Stimulated activated effector memory CD8-positive, alpha-beta T cell treated with anti-CD3 and anti-CD28 coated beads, Interleukin-12 subunit alpha, Interleukin-12 subunit beta, amount 100 ng/mL, for 72 hours (primary cell): ENCODE data around the gene TRAF2.
A peak's percentile ranks its signal among the peaks of the same experiment; 100 is the strongest.

Source experiments
- ATAC-seq: fragments of 150-1000 bp; cut with Tn5 transposase; 2 replicates; pipeline ENCODE4 v1.10.0; 2021
- DNase-seq, 2 donors: peaks; one replicate each; pipeline ENCODE4 v3.0.0; 2021 to 2022; ENCODE audit warnings: low spot score in 2 of 2
- H3K27ac Mint-ChIP-seq: one replicate; pipeline ENCODE4 v1.8.0; 2022; ENCODE audit warnings: mild to moderate bottlenecking, mixed read lengths
- H3K36me3 Mint-ChIP-seq: one replicate; pipeline ENCODE4 v1.8.0; 2022; ENCODE audit warnings: mild to moderate bottlenecking, mixed read lengths
- H3K4me1 Mint-ChIP-seq: one replicate; pipeline ENCODE4 v1.8.0; 2022; ENCODE audit warnings: mixed read lengths
- H3K4me3 Mint-ChIP-seq: one replicate; pipeline ENCODE4 v1.8.0; 2022; ENCODE audit warnings: mild to moderate bottlenecking, mixed read lengths
- H3K9me3 Mint-ChIP-seq: one replicate; pipeline ENCODE4 v1.8.0; 2022; ENCODE audit warnings: mixed read lengths

TRAF2 gene

GRCh38 chr9:136922540-136922939, 36.2 kb downstream of the TRAF2 start:
- DNase-seq = no peak
- Mint-ChIP-seq H3K27ac (peak overlapping the region; percentile 79), H3K4me1 (peaks cover 5% of the 10 kb centered on the region), H3K36me3 (peaks cover 94% of the 10 kb centered on the region), H3K9me3 (no peaks in the 10 kb centered on the region), H3K4me3 (no peak overlapping the region)
- ATAC-seq = no peak

- H3K9me3 Mint-ChIP-seq = no peaks in the 10 kb centered on the region
- ATAC-seq (no peak), DNase-seq (no peak)
- H3K4me3 Mint-ChIP-seq = no peak overlapping the region
- H3K4me1 Mint-ChIP-seq = peaks cover 10% of the 10 kb centered on the region
- peaks cover 92% of the 10 kb centered on the region for H3K36me3 Mint-ChIP-seq
- no peak overlapping the region for H3K27ac Mint-ChIP-seq
Observed at GRCh38 chr9:136923881-136924280, 37.6 kb downstream of the TRAF2 start.

GRCh38 chr9:136925414-136926153, 39.3 kb downstream of the TRAF2 start:
- peaks cover 90% of the 10 kb centered on the region for H3K36me3 Mint-ChIP-seq
- peaks cover 12% of the 10 kb centered on the region for H3K4me1 Mint-ChIP-seq
- no peak overlapping the region for H3K4me3 Mint-ChIP-seq
- H3K9me3 Mint-ChIP-seq = no peaks in the 10 kb centered on the region
- DNase-seq (no peak), ATAC-seq (no peak)
- peak overlapping the region; percentile 82 for H3K27ac Mint-ChIP-seq

GRCh38 chr9:136926154-136926704, 39.9 kb downstream of the TRAF2 start:
- Mint-ChIP-seq H3K4me1 (peaks cover 12% of the 10 kb centered on the region), H3K4me3 (no peak overlapping the region), H3K36me3 (peaks cover 90% of the 10 kb centered on the region), H3K27ac (peak overlapping the region; percentile 82), H3K9me3 (no peaks in the 10 kb centered on the region)
- no peak for DNase-seq
- ATAC-seq = peak; percentile 19

GRCh38 chr9:136926749-136927148, 40.4 kb downstream of the TRAF2 start:
- ATAC-seq = no peak
- Mint-ChIP-seq H3K36me3 (peaks cover 95% of the 10 kb centered on the region), H3K9me3 (no peaks in the 10 kb centered on the region), H3K4me3 (no peak overlapping the region), H3K27ac (peak overlapping the region; percentile 82), H3K4me1 (peaks cover 14% of the 10 kb centered on the region)
- no peak for DNase-seq

- Mint-ChIP-seq H3K27ac (peak overlapping the region; percentile 82), H3K4me3 (no peak overlapping the region), H3K36me3 (peaks cover 95% of the 10 kb centered on the region), H3K4me1 (peaks cover 21% of the 10 kb centered on the region), H3K9me3 (no peaks in the 10 kb centered on the region)
- DNase-seq = no peak
- ATAC-seq = no peak
Observed at GRCh38 chr9:136927343-136928271, 41.3 kb downstream of the TRAF2 start.

GRCh38 chr9:136928591-136928990, 42.3 kb downstream of the TRAF2 start:
- Mint-ChIP-seq H3K9me3 (no peaks in the 10 kb centered on the region), H3K4me3 (no peak overlapping the region), H3K27ac (peak overlapping the region; percentile 82), H3K4me1 (peaks cover 29% of the 10 kb centered on the region), H3K36me3 (peaks cover 93% of the 10 kb centered on the region)
- ATAC-seq = peak; percentile 36
- DNase-seq = no peak

GRCh38 chr9:136930014-136930413, 43.7 kb downstream of the TRAF2 start:
- H3K4me3 Mint-ChIP-seq = no peak overlapping the region
- DNase-seq (no peak), ATAC-seq (no peak)
- H3K36me3 Mint-ChIP-seq = peaks cover 85% of the 10 kb centered on the region
- H3K9me3 Mint-ChIP-seq = no peaks in the 10 kb centered on the region
- H3K27ac Mint-ChIP-seq = peak overlapping the region; percentile 77
- H3K4me1 Mint-ChIP-seq = peaks cover 29% of the 10 kb centered on the region

GRCh38 chr9:136931611-136932130, 45.4 kb downstream of the TRAF2 start:
- ATAC-seq (peak; percentile 41), DNase-seq (no peak)
- H3K9me3 Mint-ChIP-seq = no peaks in the 10 kb centered on the region
- no peak overlapping the region for H3K4me3 Mint-ChIP-seq
- H3K36me3 Mint-ChIP-seq = peaks cover 68% of the 10 kb centered on the region
- peak overlapping the region; percentile 77 for H3K27ac Mint-ChIP-seq
- peaks cover 29% of the 10 kb centered on the region for H3K4me1 Mint-ChIP-seq

- no peaks in the 10 kb centered on the region for H3K9me3 Mint-ChIP-seq
- H3K4me1 Mint-ChIP-seq = peaks cover 19% of the 10 kb centered on the region
- no peak overlapping the region for H3K27ac Mint-ChIP-seq
- no peak for ATAC-seq
- H3K4me3 Mint-ChIP-seq = no peak overlapping the region
- H3K36me3 Mint-ChIP-seq = peaks cover 53% of the 10 kb centered on the region
- DNase-seq = no peak
Observed at GRCh38 chr9:136934277-136934676, 48.0 kb downstream of the TRAF2 start.

- no peaks in the 10 kb centered on the region for H3K9me3 Mint-ChIP-seq
- H3K27ac Mint-ChIP-seq = no peak overlapping the region
- peaks cover 21% of the 10 kb centered on the region for H3K4me1 Mint-ChIP-seq
- H3K4me3 Mint-ChIP-seq = no peak overlapping the region
- H3K36me3 Mint-ChIP-seq = peaks cover 55% of the 10 kb centered on the region
- DNase-seq (no peak), ATAC-seq (no peak)
Observed at GRCh38 chr9:136935651-136936050, 49.3 kb downstream of the TRAF2 start.

GRCh38 chr9:136936645-136937170, 50.4 kb downstream of the TRAF2 start:
- Mint-ChIP-seq H3K36me3 (peaks cover 55% of the 10 kb centered on the region), H3K4me3 (no peak overlapping the region), H3K27ac (no peak overlapping the region), H3K4me1 (peaks cover 20% of the 10 kb centered on the region), H3K9me3 (no peaks in the 10 kb centered on the region)
- no peak for DNase-seq
- no peak for ATAC-seq

- H3K4me3 Mint-ChIP-seq = no peak overlapping the region
- no peak overlapping the region for H3K27ac Mint-ChIP-seq
- peaks cover 55% of the 10 kb centered on the region for H3K36me3 Mint-ChIP-seq
Observed at GRCh38 chr9:136937186-136938001, 51.1 kb downstream of the TRAF2 start.

GRCh38 chr9:136939431-136939995, 53.2 kb downstream of the TRAF2 start:
- peak overlapping the region; percentile 78 for H3K27ac Mint-ChIP-seq
- H3K36me3 Mint-ChIP-seq = peaks cover 60% of the 10 kb centered on the region
- ATAC-seq (no peak), DNase-seq (no peak)
- peaks cover 20% of the 10 kb centered on the region for H3K4me1 Mint-ChIP-seq
- no peaks in the 10 kb centered on the region for H3K9me3 Mint-ChIP-seq
- no peak overlapping the region for H3K4me3 Mint-ChIP-seq

More at GRCh38 chr9:136937186-136938001, 51.1 kb downstream of the TRAF2 start:
- Mint-ChIP-seq H3K9me3 (no peaks in the 10 kb centered on the region), H3K4me1 (peaks cover 20% of the 10 kb centered on the region)
- ATAC-seq = no peak
- no peak for DNase-seq
